Inferior parietal cortex (tissue), 1 donor: ENCODE measurements around the gene TFAP2D.

ENCODE experiments used
- DNase-seq: peaks from one replicate; pipeline ENCODE4 v3.0.0-alpha.2; 2016; ENCODE audit errors: extremely low spot score

Gene TFAP2D

GRCh38 chr6:50713226-50713625, at the start of gene TFAP2D:
Gene TFAP2D, plus strand, starts transcription at chr6:50713526. Its CDS starts 530 bp downstream, at chr6:50714056.
- no peak for DNase-seq

DNA sequence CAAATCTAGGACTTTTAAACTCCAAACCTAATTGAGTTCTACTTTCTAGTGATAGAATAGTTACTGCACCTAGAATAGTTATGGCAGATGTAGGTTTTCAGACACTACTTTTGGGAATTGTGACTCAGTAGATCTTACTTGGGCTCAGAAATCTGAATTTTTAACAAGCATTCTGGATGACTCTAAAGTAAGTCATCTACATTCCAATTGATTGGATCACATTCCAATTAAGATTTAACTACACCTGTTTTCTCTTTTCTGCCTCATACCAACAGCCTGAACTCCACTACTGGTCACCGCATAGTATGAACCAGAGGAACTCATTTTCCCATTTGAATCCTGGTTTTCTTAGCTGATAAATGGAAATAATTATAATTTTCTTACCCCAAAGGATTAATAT, 49.5 kb upstream of the TFAP2D start:
- DNase-seq, result no peak

GRCh38 chr6:50666089-50666488, 47.2 kb upstream of the TFAP2D start:
- no peak for DNase-seq

DNA sequence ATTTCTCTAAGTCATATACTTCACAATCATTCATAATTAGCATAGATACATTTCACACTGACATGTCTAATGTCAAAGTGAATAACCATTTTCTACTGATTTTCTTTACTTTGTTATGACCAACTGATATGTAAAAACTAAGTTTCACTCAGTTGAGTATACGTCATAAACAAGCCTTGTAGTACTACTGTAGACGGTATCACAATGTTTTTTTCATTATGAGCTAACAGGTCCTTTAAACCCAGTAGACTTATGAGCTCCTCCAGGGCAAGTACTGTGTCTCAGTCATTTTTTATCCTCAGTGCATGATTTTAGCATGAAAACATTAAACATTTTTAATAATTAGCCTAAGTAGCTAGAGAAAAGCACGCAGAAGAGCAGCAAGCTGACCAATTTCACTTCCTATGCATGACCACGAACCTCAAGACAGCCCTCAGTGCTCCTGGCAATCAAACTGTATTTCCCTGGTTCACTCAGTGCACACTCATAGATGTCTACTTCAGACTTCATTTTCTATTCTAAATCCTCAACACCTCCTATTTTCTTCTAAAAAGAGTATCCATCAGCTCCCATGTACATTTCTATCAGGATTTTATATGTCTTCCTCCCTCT, 32.0 kb upstream of the TFAP2D start:
- no peak for DNase-seq

- DNase-seq, result no peak
Observed at GRCh38 chr6:50689210-50689609, 24.1 kb upstream of the TFAP2D start.

DNA sequence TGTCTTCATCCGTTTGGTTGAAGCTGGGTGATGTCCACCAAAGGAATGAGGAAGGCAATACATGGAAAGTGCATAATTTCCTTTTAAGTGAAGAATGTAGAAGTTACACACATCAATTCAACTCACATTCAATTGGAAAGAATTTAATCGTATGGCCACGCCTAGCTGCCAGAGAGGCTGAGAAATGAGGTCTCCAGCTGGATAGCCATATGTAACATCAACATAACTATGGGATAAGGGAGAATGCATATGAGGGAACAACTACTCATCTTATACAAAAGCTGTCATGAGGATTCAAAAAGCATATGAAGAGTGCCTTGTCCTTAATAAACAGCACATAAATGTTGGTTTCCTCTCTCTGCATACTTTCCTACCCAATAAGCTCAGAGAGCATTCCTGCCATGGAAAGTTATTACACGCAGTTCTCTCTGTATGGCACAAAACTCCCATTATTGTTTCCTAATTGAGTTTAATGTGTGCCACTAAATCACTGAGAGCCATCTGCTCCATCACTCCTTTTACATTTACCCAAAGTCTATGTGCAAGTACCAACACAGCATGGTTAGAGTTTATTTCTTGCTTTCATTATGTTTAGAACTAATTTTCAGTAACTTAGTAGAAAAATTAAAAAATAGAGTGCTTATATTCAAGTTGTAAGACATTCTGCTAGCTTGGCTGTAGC, 21.4 kb upstream of the TFAP2D start:
- DNase-seq, result no peak

DNA sequence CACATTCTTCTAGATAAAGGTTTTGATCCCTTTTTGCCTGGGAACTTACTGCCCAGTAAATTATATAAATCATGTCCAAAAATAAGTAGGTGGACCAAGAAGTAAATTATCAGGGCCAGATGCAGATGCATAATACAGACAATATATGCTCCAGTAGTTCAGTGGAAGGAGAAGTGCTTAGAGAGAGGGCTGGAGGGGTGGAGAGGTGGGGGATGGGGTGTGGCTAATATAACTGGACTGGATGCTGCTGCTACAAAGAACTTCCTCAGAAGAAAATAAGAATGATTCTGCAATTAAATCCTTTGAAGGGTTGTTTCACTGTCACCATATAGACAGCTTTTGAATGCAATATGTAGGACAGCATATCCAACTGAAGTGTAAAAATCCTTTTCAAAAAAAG, 14.8 kb upstream of the TFAP2D start:
- no peak for DNase-seq

- no peak for DNase-seq
Observed at GRCh38 chr6:50699051-50699775, 14.1 kb upstream of the TFAP2D start.

DNA sequence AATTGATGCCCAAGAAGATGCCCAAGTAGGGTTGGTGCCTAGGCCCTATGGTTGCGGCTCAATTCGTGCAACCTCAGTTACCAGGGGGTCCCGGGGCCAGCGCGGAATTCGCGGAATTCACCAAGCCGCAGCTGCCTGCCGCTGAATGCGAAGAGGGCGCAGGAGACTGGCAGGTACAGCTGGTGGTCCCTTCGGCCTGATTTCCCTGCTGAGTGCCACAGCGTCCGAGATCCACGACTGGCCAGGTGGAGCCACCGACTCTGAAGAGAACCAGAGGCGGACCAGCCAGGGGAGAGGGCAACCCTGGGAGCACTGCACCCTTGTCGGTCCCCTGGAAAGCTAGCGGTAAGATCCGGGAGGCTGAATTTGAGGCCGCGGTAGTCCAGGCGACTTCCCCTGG, 6.8 kb upstream of the TFAP2D start:
- no peak for DNase-seq

- no peak for DNase-seq
Observed at GRCh38 chr6:50707191-50707590, 6.1 kb upstream of the TFAP2D start.

GRCh38 chr6:50707652-50708300, 5.5 kb upstream of the TFAP2D start:
- no peak for DNase-seq

- DNase-seq, result no peak
Observed at GRCh38 chr6:50708664-50709365, 4.5 kb upstream of the TFAP2D start.

GRCh38 chr6:50709366-50709734, 4.0 kb upstream of the TFAP2D start:
- no peak for DNase-seq

DNA sequence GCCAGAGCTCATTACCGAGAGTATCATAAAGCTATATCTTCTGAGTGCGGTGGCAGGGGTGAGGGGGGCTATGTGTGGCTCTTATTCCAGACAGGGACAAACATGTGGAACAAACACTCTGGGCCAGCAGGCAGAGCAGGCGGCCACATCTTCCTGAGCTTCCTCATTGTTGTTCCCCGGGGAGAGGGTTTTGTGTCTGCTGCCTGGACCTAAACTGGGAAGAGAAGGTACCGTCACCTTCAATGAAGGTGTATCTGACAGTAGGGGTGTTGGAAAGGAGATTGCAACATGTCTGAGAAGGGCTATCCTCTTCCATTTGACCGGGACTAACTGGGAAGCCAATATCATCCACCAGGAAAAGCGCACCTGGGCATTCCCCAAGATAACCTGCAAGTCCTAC, 1.6 kb upstream of the TFAP2D start:
- no peak for DNase-seq

DNA sequence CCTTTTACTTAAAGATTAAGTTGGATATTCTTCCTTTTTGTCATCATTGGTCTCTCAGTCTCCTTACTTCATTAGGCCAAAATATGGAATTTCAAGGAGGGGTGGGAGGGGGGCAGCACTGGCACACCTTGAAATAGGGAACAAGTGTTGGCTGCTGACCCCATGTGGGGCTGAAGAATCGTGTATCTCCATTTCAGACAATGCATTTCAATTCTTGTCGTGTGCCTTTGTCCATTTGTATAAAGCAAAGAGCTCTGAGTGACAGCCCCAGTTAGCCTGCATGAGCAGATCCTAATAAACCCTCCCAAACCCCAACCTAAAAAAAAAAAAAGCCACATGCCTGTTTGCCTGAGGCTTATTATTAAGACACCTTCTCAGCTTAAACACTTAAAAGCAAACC, 1.0 kb upstream of the TFAP2D start:
- DNase-seq, result no peak

DNA sequence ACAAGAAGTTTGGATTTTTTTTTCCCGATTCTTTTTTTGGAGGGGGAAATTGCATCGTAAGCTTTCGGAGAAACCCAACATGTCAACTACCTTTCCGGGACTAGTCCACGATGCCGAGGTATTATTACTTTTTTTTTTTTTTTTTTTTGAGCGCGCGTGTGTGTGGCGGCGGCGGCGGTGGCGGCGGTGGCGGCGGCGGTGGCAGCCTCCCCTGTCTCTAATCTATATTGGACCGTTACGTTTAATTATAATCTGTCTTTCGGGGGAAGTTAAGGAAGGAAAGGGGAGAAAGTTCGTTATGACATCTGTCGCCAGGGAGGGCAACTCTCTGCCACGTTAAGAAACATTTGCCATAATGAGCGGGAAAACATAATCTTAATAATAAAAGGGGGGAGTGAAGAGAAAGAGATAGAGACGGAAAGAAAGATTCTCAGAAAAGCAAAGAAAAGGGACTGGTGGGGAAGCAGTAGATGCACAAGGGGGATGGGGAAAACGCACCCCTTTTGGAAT, 706 bp downstream of the TFAP2D start:
- DNase-seq, result no peak

GRCh38 chr6:50714487-50715379, 1.4 kb downstream of the TFAP2D start:
- DNase-seq, result no peak

DNA sequence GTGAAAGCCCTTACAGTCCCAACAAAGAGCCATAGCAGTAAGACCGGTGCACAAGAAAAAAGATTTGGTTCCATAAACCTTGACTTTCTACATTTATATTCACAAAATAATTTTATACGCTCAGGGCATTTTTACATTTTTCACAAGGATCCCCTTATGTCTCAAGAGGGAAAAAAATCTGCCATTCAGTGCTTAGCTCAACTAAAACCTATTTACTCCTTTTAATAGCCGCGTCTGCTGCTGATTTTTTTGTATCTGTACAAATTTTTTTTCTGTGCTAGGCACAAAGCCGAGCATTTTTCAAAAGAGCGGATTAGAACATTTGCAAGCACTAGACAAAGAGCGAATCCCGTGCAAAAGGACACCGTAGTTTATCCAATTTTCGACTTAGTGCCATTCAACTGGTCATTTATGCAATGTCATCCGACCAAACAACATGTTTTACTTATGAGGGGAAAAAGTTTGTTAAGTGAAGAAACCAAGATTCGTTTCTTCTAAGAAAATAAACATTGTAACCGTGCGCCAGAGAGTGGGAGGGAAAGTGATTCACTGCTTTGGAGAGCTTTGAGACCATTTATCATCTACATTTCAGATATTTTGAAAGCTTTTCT, 3.7 kb downstream of the TFAP2D start:
- no peak for DNase-seq

- DNase-seq, result no peak
Observed at GRCh38 chr6:50717734-50718457, 4.6 kb downstream of the TFAP2D start.

DNA sequence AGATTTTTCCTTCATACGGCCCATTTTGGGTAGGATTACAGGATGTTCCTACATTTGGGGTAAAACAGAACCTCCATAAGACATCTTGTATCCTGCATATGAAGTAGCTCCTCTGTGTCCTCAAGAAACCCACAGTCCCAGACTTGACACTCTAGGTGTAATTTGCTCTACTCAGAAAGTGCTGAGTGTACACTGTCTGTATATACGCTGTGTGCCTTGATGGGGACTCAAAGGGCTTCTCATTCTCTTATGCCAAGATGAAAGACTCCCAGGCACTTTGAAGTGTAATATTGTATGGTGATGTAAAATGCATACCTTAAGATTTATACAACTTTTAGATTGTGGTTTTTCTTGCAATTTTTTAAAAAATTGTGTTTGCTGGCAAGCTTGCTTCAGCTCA, 5.2 kb downstream of the TFAP2D start:
- DNase-seq, result no peak
